OCI-LY7 (cell line): ENCODE data around the gene VASH1. TPM values are rescaled to one million over a fixed set of nuclear protein-coding genes. Genes with fewer than 3 reads are reported as not detected.

Experiments
- BruUV-seq: library from RNA; stranded (reverse); fragments of 400-500 nt; replicated peaks from 2 replicates; lab custom pipeline; 2021; lab: Mats Ljungman, UMichigan
- CTCF ChIA-PET: fragments of 300-600 bp; sonication (Branson Sonifier 250); formaldehyde crosslinking; loops from one replicate; lab custom pipeline; 2022; ENCODE audit warnings: antibody characterized with exemption; ENCODE audit not compliant: unreplicated experiment; lab: Charles Lee
- POLR2A ChIA-PET: fragments of 300-600 bp; sonication (Branson Sonifier 250); formaldehyde crosslinking; loops from one replicate; lab custom pipeline; 2022; ENCODE audit warnings: antibody characterized with exemption; lab: Charles Lee
- DNase-seq: peaks from one replicate; pipeline ENCODE4 v3.0.0-alpha.2; 2015; ENCODE audit warnings: low spot score
- H2AFZ ChIP-seq: fragments of 200-600 bp; sonication (generic), shearing (Covaris generic); 2 replicates; pipeline ENCODE4 v1.6.1; 2014; ENCODE audit warnings: mild to moderate bottlenecking, antibody characterized with exemption, low read length, moderate library complexity
- H3K27ac ChIP-seq: fragments of 200-600 bp; sonication (generic); 2 replicates; pipeline ENCODE4 v1.5.1; 2014; ENCODE audit warnings: mixed run types, low read depth, mild to moderate bottlenecking, moderate library complexity, low read length, inconsistent platforms; ENCODE audit not compliant: poor library complexity, severe bottlenecking
- H3K36me3 ChIP-seq: fragments of 200-600 bp; sonication (generic); 2 replicates; pipeline ENCODE4 v1.6.1; 2014; ENCODE audit warnings: mild to moderate bottlenecking, antibody characterized with exemption, low read length, moderate library complexity, mixed read lengths; ENCODE audit not compliant: insufficient read depth
- H3K4me1 ChIP-seq: fragments of 200-600 bp; sonication (generic); 2 replicates; pipeline ENCODE4 v1.5.1; 2014; ENCODE audit warnings: mild to moderate bottlenecking, low read length; ENCODE audit not compliant: insufficient read depth, poor library complexity, severe bottlenecking
- H3K4me2 ChIP-seq: fragments of 200-600 bp; sonication (generic); 2 replicates; pipeline ENCODE4 v1.6.1; 2014; ENCODE audit warnings: mild to moderate bottlenecking, low read length
- H3K4me3 ChIP-seq: fragments of 200-600 bp; sonication (generic); 2 replicates; pipeline ENCODE4 v1.5.1; 2014; ENCODE audit warnings: mild to moderate bottlenecking, low read depth, low read length; ENCODE audit not compliant: poor library complexity, severe bottlenecking
- H3K79me2 ChIP-seq: fragments of 200-600 bp; sonication (generic); 2 replicates; pipeline ENCODE4 v1.6.1; 2016; ENCODE audit warnings: low read depth, mild to moderate bottlenecking, low read length, moderate library complexity, mixed read lengths; ENCODE audit not compliant: insufficient read depth
- H3K9me2 ChIP-seq: fragments of 200-600 bp; sonication (generic); 2 replicates; pipeline ENCODE4 v1.6.1; 2016; ENCODE audit warnings: mild to moderate bottlenecking, low read length, mixed read lengths; ENCODE audit not compliant: insufficient read depth
- H3K9me3 ChIP-seq: fragments of 200-600 bp; sonication (generic); 2 replicates; pipeline ENCODE4 v1.6.1; 2014; ENCODE audit warnings: mild to moderate bottlenecking, mixed run types, low read length, mixed read lengths
- H4K20me1 ChIP-seq: fragments of 200-600 bp; sonication (generic); 2 replicates; pipeline ENCODE4 v1.6.1; 2014; ENCODE audit warnings: mild to moderate bottlenecking, antibody characterized with exemption, low read length, moderate library complexity, mixed read lengths; ENCODE audit not compliant: insufficient read depth
- EZH2phosphoT487 ChIP-seq: fragments of 200-600 bp; sonication (generic); IDR thresholded peaks from 2 replicates; pipeline ENCODE4 v1.6.1; 2018; ENCODE audit warnings: low read depth, borderline replicate concordance, mild to moderate bottlenecking, mixed run types, antibody characterized with exemption, low read length, moderate library complexity, mixed read lengths
- intact Hi-C: fragments of 100-400 bp; cut with micrococcal nuclease; formaldehyde crosslinking; loops from one replicate; pipeline ENCODE4 v1.10.0; 2022; ENCODE audit not compliant: unreplicated experiment
- total RNA-seq, 2 experiments: library from RNA; depleted of rRNA in 1 of 2; stranded (reverse); fragments of >200 nt in 1 of 2; shearing (Covaris generic) in 1 of 2; gene quantifications; 2 replicates each; pipeline ENCODE4 v1.2.3, GENCODE V29; 2014 to 2022
- TF ChIP-seq, protein P1 (sequence below): fragments of 200-600 bp; sonication (generic); conservative IDR thresholded peaks from 2 replicates; pipeline ENCODE4 v1.5.1; 2014; ENCODE audit warnings: mild to moderate bottlenecking, antibody characterized with exemption, low read length, moderate library complexity, mixed read lengths

VASH1 gene
- total RNA-seq, 2 experiments from 2014 or later: not detected

DNA sequence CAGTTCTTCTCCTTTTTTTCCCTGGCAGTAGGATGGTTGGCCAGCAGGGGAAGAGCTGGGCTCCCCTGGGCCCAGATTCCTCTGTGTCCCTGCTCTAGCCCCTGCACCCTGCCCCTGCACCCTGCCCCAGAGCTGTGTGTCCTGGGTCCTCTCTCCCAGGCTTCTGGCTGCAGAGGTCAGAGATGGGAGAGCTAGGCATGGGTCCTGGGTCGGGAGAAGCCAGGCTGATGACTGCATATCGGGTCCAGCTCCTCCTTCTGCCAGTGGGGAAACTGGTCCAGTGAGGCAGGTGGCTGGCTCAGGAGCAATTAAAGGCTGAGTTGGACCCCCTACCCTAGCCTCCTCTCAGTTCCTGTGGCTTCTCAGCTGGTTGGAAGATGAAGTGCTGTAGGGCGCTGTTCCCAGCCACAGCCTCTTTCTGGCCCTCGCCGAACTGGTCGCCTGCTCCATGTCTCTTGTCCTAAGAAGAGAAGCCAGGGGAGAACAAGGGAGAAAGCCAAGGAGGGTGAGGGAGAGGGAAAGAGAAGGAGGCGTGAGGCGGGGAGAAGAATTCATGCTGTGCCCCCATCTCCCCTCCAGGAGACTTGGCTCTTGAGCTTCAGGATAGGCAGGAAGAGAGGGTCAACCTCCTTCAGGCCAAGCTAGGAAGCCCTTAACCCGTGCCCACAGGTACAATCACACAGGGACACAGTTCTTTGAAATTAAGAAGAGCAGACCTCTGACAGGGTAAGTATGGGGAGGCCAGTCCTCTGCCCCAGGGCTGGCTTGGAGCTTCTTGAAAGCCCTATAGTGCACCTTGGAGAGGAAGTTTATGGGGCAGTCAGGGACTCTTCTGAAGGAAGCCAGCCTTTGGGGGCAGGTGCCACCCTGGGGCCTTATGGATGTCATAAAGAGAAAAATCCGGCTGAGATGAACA, 9.5 kb downstream of the VASH1 start:
- no peak overlapping the region for H3K27ac ChIP-seq
- TF ChIP-seq, protein P1, sequence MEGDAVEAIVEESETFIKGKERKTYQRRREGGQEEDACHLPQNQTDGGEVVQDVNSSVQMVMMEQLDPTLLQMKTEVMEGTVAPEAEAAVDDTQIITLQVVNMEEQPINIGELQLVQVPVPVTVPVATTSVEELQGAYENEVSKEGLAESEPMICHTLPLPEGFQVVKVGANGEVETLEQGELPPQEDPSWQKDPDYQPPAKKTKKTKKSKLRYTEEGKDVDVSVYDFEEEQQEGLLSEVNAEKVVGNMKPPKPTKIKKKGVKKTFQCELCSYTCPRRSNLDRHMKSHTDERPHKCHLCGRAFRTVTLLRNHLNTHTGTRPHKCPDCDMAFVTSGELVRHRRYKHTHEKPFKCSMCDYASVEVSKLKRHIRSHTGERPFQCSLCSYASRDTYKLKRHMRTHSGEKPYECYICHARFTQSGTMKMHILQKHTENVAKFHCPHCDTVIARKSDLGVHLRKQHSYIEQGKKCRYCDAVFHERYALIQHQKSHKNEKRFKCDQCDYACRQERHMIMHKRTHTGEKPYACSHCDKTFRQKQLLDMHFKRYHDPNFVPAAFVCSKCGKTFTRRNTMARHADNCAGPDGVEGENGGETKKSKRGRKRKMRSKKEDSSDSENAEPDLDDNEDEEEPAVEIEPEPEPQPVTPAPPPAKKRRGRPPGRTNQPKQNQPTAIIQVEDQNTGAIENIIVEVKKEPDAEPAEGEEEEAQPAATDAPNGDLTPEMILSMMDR: no peak
- no peak for TF ChIP-seq EZH2phosphoT487
- H3K4me2 ChIP-seq: no peak overlapping the region
- intact Hi-C loops: no loop called here
- ChIA-PET POLR2A (interaction anchor here (0.7 to 1.4 kb wide), 2 partner anchors 14 to 42 kb away, joined by 3 read pairs; no protein-coding TSS in a partner anchor), CTCF (interaction anchor here (1.3 kb wide), 1 partner anchor 14 kb away, joined by 3 read pairs; no protein-coding TSS in a partner anchor)
- peaks cover 11% of the 10 kb centered on the region for H3K4me1 ChIP-seq
- no peak overlapping the region for H3K4me3 ChIP-seq
- no peaks in the 10 kb centered on the region for H3K9me3 ChIP-seq
- H3K79me2 ChIP-seq: no peaks in the 10 kb centered on the region
- BruUV-seq: no TSS peak
- no peaks in the 10 kb centered on the region for H4K20me1 ChIP-seq
- H3K9me2 ChIP-seq: no peaks in the 10 kb centered on the region
- H2AFZ ChIP-seq: no peak overlapping the region
- no peaks in the 10 kb centered on the region for H3K36me3 ChIP-seq
- no peak for DNase-seq

DNA sequence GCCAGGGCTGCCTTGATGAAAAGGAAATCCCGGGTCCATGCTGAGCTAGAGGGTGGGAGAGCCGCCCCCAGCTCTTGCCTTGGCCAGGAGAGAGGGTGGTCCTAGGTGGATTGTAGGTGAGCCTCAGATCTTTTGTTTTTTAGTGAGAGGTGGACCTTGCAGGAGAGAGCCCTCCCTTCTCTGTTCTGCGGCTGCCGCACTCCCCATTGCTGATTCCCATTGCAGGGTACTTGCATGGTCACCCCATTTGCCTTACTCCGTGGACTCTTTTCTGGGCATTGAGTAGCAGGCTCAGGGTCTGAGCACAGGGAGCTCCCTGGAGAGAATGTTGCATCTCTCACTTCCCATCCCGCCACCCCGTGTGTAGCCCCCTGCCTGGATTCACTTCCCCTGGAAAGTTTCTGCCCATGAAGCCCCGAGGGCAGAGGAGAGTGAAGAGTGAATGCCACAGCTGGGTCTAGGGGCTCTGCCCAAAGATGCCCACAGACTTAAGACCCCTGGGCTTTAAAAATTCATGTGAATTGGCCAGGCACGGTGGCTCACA, 10.2 kb downstream of the VASH1 start:
- no peaks in the 10 kb centered on the region for H3K36me3 ChIP-seq
- no TSS peak for BruUV-seq
- no peaks in the 10 kb centered on the region for H3K9me3 ChIP-seq
- CTCF ChIA-PET: interaction anchor here (1.3 kb wide), 1 partner anchor 13 kb away, joined by 3 read pairs; no protein-coding TSS in a partner anchor
- no peaks in the 10 kb centered on the region for H3K9me2 ChIP-seq
- H3K4me1 ChIP-seq: peaks cover 11% of the 10 kb centered on the region
- no peak overlapping the region for H2AFZ ChIP-seq
- TF ChIP-seq, protein P1: no peak
- no peak for TF ChIP-seq EZH2phosphoT487
- H4K20me1 ChIP-seq: no peaks in the 10 kb centered on the region
- DNase-seq: no peak
- intact Hi-C loops: no loop called here
- no peak overlapping the region for H3K4me2 ChIP-seq
- no peaks in the 10 kb centered on the region for H3K79me2 ChIP-seq
- no peak overlapping the region for H3K27ac ChIP-seq
- POLR2A ChIA-PET: interaction anchor here (1.4 kb wide), 1 partner anchor 13 kb away, joined by 3 read pairs; no protein-coding TSS in a partner anchor
- H3K4me3 ChIP-seq: no peak overlapping the region
